Brain microvascular endothelial cell (primary cell): ENCODE results near the gene KLHL22.

Experiments
- DNase-seq: peaks from one replicate; pipeline ENCODE4 v3.0.0-alpha.2; 2020
- H3K27ac ChIP-seq: fragments of 250-450 bp; sonication (Bioruptor Pico); 2 replicates; pipeline ENCODE4 v1.5.1; 2020; ENCODE audit warnings: mild to moderate bottlenecking, moderate library complexity
- H3K27me3 ChIP-seq: fragments of 250-450 bp; sonication (Bioruptor Pico); replicated peaks from 2 replicates; pipeline ENCODE4 v1.5.1; 2020; ENCODE audit warnings: mild to moderate bottlenecking
- H3K36me3 ChIP-seq: fragments of 250-450 bp; sonication (Bioruptor Pico); replicated peaks from 2 replicates; pipeline ENCODE4 v1.5.1; 2020; ENCODE audit warnings: mild to moderate bottlenecking
- H3K4me3 ChIP-seq: 2 replicates; pipeline ENCODE4 v1.5.1; 2011; ENCODE audit warnings: low read depth, mild to moderate bottlenecking, control low read depth, low read length, moderate library complexity
- in situ Hi-C: cut with HindIII; loops from 2 replicates; pipeline ENCODE4 v1.10.0; 2017; ENCODE audit warnings: low sequenced_read_pairs, low pct_ligation_motif_present
- TF ChIP-seq, protein P1 (sequence below): IDR thresholded peaks from 2 replicates; pipeline ENCODE4 v1.5.1; 2011; ENCODE audit warnings: low read depth, mild to moderate bottlenecking, moderate library complexity, low read length, control low read depth, inconsistent platforms; ENCODE audit errors: missing control alignments

KLHL22 gene

DNA sequence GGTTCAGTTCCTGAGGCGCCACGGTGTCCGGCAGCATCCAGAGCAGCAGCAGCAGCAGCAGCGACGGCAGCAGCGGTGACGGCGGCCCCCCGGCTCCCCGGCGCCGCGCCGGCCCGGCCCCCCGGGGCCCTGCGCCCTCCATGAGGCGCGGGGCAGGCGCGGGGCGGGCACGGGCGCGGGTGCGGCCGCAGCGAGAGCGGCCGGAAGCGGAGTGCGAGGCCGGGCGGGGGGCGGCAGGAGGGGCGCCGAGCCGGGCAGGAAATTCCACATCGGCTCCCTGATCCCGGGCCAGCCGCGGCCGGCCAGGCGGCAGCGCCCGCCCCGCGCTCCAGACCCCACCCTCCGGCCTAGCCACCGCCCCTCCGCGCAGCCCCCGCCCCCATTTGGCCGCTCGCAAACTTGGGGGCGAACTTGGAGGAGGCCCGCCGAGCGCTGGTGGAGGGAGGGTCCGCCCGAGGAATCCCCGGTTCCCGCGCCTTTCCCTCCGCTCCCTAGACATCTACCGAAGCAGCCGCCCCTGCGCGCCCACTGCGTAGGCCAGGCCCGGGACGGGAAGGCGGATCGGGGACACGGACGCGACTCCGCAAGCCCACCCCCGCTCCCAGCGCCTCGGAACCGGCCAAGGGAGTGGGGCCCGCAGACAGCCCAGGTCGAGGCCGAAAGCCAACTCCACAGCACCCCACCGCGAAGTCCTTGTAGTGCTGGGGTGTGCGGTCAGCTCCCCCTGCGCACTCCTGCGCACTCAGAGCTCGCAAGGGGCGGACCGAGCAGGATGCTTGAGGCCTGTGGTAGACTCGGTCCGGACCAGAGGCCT lies 57.8 kb downstream of the KLHL22 start, which contains the start of gene SCARF2:
Gene SCARF2, minus strand, starts transcription at position 213 of the 814 bp plus-strand sequence. Its CDS starts 71 bp downstream, at position 142.
- H3K4me3 ChIP-seq: peak within 1 kb of the TSS; percentile 79
- no peak within 1 kb of the TSS for H3K27ac ChIP-seq
- DNase-seq: no peak
- in situ Hi-C loops: no loop called here
- no peaks in the 10 kb centered on the region for H3K27me3 ChIP-seq
- H3K36me3 ChIP-seq: peaks cover 8% of the 10 kb centered on the region
- TF ChIP-seq, protein P1, sequence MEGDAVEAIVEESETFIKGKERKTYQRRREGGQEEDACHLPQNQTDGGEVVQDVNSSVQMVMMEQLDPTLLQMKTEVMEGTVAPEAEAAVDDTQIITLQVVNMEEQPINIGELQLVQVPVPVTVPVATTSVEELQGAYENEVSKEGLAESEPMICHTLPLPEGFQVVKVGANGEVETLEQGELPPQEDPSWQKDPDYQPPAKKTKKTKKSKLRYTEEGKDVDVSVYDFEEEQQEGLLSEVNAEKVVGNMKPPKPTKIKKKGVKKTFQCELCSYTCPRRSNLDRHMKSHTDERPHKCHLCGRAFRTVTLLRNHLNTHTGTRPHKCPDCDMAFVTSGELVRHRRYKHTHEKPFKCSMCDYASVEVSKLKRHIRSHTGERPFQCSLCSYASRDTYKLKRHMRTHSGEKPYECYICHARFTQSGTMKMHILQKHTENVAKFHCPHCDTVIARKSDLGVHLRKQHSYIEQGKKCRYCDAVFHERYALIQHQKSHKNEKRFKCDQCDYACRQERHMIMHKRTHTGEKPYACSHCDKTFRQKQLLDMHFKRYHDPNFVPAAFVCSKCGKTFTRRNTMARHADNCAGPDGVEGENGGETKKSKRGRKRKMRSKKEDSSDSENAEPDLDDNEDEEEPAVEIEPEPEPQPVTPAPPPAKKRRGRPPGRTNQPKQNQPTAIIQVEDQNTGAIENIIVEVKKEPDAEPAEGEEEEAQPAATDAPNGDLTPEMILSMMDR: no peak

DNA sequence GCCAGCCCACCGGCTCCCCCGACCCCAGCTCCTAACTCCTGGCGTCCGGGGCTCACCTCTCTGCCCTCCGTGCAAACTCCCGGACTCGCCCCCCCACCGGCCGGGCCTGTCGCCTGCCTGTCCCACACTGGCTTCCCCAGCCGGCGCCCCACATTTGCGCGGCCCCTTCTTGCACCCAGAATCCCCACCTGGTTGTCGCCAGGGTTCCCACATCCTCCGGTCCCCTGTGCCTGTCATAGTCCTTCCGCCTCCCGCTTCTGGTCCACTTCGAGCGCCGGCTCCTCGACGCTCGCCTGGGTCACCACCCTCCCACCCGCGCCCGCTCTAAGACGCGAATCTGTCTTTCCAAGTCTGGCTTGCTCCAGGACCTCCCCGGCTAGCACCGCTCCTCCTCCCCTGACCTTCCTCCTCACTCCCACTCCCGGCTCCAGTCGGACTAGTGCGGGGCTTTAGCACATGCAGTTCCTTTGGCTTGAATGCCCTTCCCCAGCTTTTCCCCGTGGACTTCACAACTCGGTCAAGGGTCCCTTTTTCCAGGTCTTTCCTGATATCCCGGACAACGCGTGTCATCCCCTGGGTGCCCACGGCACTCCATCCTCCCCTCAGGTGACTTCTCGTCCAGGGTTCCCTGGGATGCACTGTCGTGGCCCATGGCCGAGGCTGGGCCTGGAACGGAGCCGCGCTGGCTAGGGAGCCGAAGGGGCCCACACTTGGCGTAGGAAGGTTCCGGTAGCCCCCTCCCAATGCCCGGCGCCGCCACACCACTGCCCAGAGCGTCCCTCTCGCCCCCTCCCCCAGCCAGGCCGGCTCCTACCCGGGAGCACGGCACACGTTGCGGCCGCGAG lies 58.6 kb downstream of the KLHL22 start:
- DNase-seq: no peak
- H3K36me3 ChIP-seq: peaks cover 3% of the 10 kb centered on the region
- peak overlapping the region; percentile 79 for H3K4me3 ChIP-seq
- H3K27ac ChIP-seq: no peak overlapping the region
- H3K27me3 ChIP-seq: no peaks in the 10 kb centered on the region
- in situ Hi-C loops: no loop called here
- TF ChIP-seq, protein P1: no peak

DNA sequence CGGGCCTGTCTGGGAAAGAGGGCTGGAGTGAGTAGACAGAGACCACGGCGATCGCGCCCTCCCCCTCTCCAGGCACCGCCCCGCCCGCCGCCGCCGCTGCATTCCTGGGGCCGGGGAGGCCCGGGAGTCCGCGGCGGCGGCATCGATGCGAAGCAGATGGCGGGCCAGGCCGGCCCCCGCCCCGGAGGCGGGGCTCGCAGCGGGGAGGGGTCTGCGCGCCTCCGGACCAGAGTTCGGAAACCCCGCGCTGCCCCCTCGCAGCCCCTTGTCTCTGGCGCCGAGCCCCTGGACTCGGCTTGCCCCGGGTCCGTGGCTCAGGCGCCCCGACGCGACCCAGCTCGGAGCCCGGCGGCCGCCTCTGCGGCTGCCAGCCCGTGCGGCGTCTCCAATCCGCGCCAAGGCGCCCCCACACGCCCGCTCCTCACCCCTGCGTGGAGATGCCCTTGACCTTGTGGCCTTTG lies 59.3 kb downstream of the KLHL22 start:
- H3K36me3 ChIP-seq: no peaks in the 10 kb centered on the region
- no peak for DNase-seq
- H3K27ac ChIP-seq: no peak overlapping the region
- H3K4me3 ChIP-seq: peak overlapping the region; percentile 79
- TF ChIP-seq, protein P1: no peak
- in situ Hi-C loops: no loop called here
- H3K27me3 ChIP-seq: no peaks in the 10 kb centered on the region

DNA sequence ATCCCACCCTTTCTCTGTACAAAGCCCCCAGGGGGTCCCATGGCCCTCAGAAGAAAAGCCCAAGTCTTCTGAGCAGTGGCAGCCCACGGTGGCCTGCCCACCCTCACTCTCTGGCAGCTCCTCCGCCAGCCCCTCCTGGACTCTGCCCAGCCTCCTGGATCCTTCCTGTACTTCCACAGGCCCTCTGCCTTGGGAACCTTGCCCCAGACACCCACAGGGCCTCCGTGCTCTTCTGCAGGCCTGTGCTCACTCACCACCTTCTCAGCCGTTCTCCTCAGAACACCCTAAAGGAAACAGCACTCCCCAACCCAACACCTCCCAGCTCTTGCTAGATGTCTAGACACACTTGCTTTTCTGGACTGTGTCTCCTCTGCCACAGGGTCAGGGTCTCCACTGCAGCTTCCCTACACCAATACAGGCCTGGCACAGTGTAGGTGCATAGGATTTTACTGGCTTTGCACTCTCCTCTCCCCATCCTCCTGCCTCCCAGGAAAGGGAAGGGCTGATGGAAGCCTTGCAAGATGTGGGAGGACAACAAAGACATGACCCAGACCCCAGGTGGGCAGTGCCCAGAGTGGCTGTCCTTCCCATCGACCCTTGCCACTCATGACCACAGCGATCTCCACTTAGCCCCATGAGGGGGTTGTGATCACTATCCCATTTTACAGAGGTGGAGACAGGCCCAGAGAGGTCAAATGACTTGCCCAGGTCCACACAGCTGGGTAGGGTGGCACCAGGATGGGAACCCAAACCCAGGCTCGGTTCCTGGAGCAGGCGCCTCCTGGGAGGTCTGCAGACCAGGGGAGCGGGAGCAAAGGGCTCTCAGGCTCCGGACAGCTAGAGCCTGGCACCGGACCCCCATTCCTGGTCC lies 59.9 kb downstream of the KLHL22 start:
- in situ Hi-C loops: no loop called here
- DNase-seq: no peak
- Histone ChIP-seq H3K27ac (no peak overlapping the region), H3K36me3 (no peaks in the 10 kb centered on the region), H3K4me3 (peak overlapping the region; percentile 79), H3K27me3 (no peaks in the 10 kb centered on the region)
- TF ChIP-seq, protein P1: no peak

DNA sequence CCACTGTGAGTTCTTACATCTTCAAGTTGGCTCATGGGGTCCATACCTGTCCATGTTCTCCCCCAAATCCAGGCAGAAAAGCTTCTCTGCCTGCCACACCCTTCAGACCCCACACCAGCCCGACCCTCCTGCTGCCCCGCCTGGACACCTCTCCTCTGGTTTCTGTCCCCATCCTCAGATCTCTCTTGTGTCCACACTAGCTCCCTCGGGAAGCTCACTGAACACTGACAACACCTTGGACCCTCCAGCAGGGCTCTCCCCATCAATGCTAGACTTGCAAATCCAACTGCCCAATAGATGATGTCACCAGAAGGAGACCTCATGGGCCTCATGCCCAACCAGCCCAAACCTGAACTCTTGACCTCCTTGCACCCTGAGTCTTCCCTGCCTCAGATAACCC lies 60.8 kb downstream of the KLHL22 start:
- Histone ChIP-seq H3K27ac (no peak overlapping the region), H3K36me3 (peaks cover 6% of the 10 kb centered on the region), H3K4me3 (no peak overlapping the region), H3K27me3 (no peaks in the 10 kb centered on the region)
- TF ChIP-seq, protein P1: no peak
- DNase-seq: no peak
- in situ Hi-C loops: no loop called here
